GM23338 (cell line): ENCODE measurements around the gene CERT1. TPM values are rescaled to one million over a fixed set of nuclear protein-coding genes. Genes with fewer than 3 reads are reported as not detected.
A peak's percentile ranks its signal among the peaks of the same experiment; 100 is the strongest.
"Not testable (repeated sequence)": the region's sequence is repeated elsewhere in the genome, so short reads cannot be mapped to it uniquely, and the experiment has no call there.

Experiments used
- ATAC-seq: fragments of 200-7000 bp; cut with Tn5 transposase; 3 replicates; pipeline ENCODE4 v1.9.1; 2020
- DNase-seq: peaks from one replicate; pipeline ENCODE4 v3.0.0-alpha.2; 2015; ENCODE audit warnings: low spot score
- H2AFZ ChIP-seq: fragments of 200-600 bp; sonication (generic); 2 replicates; pipeline ENCODE4 v1.8.0; 2016; ENCODE audit warnings: antibody characterized with exemption, mild to moderate bottlenecking, moderate library complexity
- H3F3A ChIP-seq: fragments of 200-600 bp; sonication (generic); replicated peaks from 2 replicates; pipeline ENCODE4 v1.8.0; 2017; ENCODE audit warnings: antibody characterized with exemption, mixed run types, low read depth
- H3K27ac ChIP-seq: fragments of 200-600 bp; sonication (generic); 2 replicates; pipeline ENCODE4 v1.6.1; 2016; ENCODE audit warnings: low read depth
- H3K27me3 ChIP-seq: fragments of 200-600 bp; sonication (generic); 2 replicates; pipeline ENCODE4 v1.8.0; 2016; ENCODE audit warnings: mild to moderate bottlenecking, mixed run types, moderate library complexity; ENCODE audit not compliant: insufficient read depth
- H3K36me3 ChIP-seq: fragments of 200-600 bp; sonication (generic); 2 replicates; pipeline ENCODE4 v1.8.0; 2016; ENCODE audit warnings: mild to moderate bottlenecking; ENCODE audit not compliant: insufficient read depth
- H3K4me1 ChIP-seq: fragments of 200-600 bp; sonication (generic); 2 replicates; pipeline ENCODE4 v1.8.0; 2016; ENCODE audit warnings: mild to moderate bottlenecking, moderate library complexity; ENCODE audit not compliant: insufficient read depth
- H3K4me2 ChIP-seq: fragments of 200-600 bp; sonication (generic); 2 replicates; pipeline ENCODE4 v1.7.1; 2017; ENCODE audit warnings: mixed run types
- H3K4me3 ChIP-seq: fragments of 200-600 bp; sonication (generic); 2 replicates; pipeline ENCODE4 v1.6.1; 2016; ENCODE audit warnings: mixed run types
- H3K79me2 ChIP-seq: fragments of 200-600 bp; sonication (generic); replicated peaks from 2 replicates; pipeline ENCODE4 v1.8.0; 2017; ENCODE audit warnings: mild to moderate bottlenecking; ENCODE audit not compliant: insufficient read depth
- H3K9me2 ChIP-seq: fragments of 200-600 bp; sonication (generic); 2 replicates; pipeline ENCODE4 v1.8.0; 2017; ENCODE audit not compliant: insufficient read depth
- H4K20me1 ChIP-seq: fragments of 200-600 bp; sonication (generic); replicated peaks from 2 replicates; pipeline ENCODE4 v1.8.0; 2017; ENCODE audit warnings: mild to moderate bottlenecking; ENCODE audit not compliant: insufficient read depth
- H3K27ac Mint-ChIP-seq: 2 replicates; pipeline ENCODE4 v1.8.0; 2020; ENCODE audit warnings: inconsistent platforms, mild to moderate bottlenecking, moderate library complexity, mixed read lengths
- H3K27me3 Mint-ChIP-seq: 3 replicates; pipeline ENCODE4 v1.8.0; 2022; ENCODE audit warnings: low read depth, mild to moderate bottlenecking, moderate library complexity, mixed read lengths, inconsistent platforms; ENCODE audit not compliant: insufficient read depth, poor library complexity
- H3K36me3 Mint-ChIP-seq: 3 replicates; pipeline ENCODE4 v1.8.0; 2021; ENCODE audit warnings: low read depth, mild to moderate bottlenecking, inconsistent platforms, moderate library complexity, mixed read lengths
- H3K4me1 Mint-ChIP-seq: 3 replicates; pipeline ENCODE4 v1.8.0; 2020; ENCODE audit warnings: mild to moderate bottlenecking, inconsistent platforms, mixed read lengths
- H3K4me3 Mint-ChIP-seq: 3 replicates; pipeline ENCODE4 v1.8.0; 2021; ENCODE audit warnings: moderate library complexity, mild to moderate bottlenecking, inconsistent platforms, mixed read lengths
- H3K9me3 Mint-ChIP-seq: 3 replicates; pipeline ENCODE4 v1.8.0; 2020; ENCODE audit warnings: moderate library complexity, mild to moderate bottlenecking, inconsistent platforms, mixed read lengths
- CREB1 ChIP-seq: fragments of 250-450 bp; sonication (Bioruptor Pico); IDR thresholded peaks from 2 replicates; pipeline ENCODE4 v1.5.0; 2020; ENCODE audit warnings: low read depth, mild to moderate bottlenecking, moderate library complexity
- EZH2 ChIP-seq: fragments of 200-600 bp; sonication (generic); IDR thresholded peaks from one replicate; pipeline ENCODE4 v1.8.0; 2017; ENCODE audit warnings: antibody characterized with exemption, mild to moderate bottlenecking, low read depth; ENCODE audit not compliant: unreplicated experiment
- EZH2phosphoT487 ChIP-seq: fragments of 200-600 bp; sonication (generic); IDR thresholded peaks from one replicate; pipeline ENCODE4 v1.8.1; 2018; ENCODE audit warnings: antibody characterized with exemption; ENCODE audit not compliant: unreplicated experiment
- JUNB ChIP-seq: IDR thresholded peaks from one replicate; pipeline ENCODE4 v1.6.1; 2016; ENCODE audit warnings: antibody characterized with exemption; ENCODE audit not compliant: unreplicated experiment
- POLR2AphosphoS5 ChIP-seq: IDR thresholded peaks from 2 replicates; pipeline ENCODE4 v1.6.1; 2016; ENCODE audit warnings: antibody characterized with exemption, low read depth
- long read RNA-seq: library from polyadenylated mRNA; unstranded; transcript quantifications from one replicate; pipeline ENCODE4 v2.0.0, GENCODE V29; 2020; ENCODE audit not compliant: unreplicated experiment
- polyA plus RNA-seq: library from polyadenylated mRNA; unstranded; fragments of >200 nt; fragmentation: Nextera tagmentation; extraction: Ambion mirVana; gene quantifications from 2 replicates; pipeline ENCODE4 v1.2.1, GENCODE V29; 2016
- total RNA-seq: library from RNA; depleted of rRNA; stranded (reverse); fragments of >200 nt; shearing (Covaris generic); gene quantifications from 2 replicates; pipeline ENCODE4 v1.2.3, GENCODE V29; 2014; rRNA removed
- TF ChIP-seq, protein P1 (sequence below): IDR thresholded peaks from 2 replicates; pipeline ENCODE4 v1.6.1; 2016; ENCODE audit warnings: antibody characterized with exemption

The CERT1 gene
- total RNA-seq (38.9 and 40.7 TPM in 2 replicates), polyA plus RNA-seq (36.5 and 37.5 TPM in 2 replicates)
- long read RNA-seq, partial matches to known transcripts = 5 of 15 reads
- long read RNA-seq, other reads (novel, unspliced or antisense) = 4 of 15 reads

GRCh38 chr5:75511435-75512382 lies at the start of gene CERT1, which contains the start of gene POLK:
CERT1 (minus strand) TSS chr5:75511629; CDS start chr5:75511207, 422 bp downstream.
POLK (plus strand) TSS chr5:75511891.
- peaks cover 16% of the 10 kb centered on the region for H3K4me1 Mint-ChIP-seq
- H3K79me2 ChIP-seq = peaks cover 51% of the 10 kb centered on the region
- H3K27ac ChIP-seq = no peak within 1 kb of the TSS

DNA sequence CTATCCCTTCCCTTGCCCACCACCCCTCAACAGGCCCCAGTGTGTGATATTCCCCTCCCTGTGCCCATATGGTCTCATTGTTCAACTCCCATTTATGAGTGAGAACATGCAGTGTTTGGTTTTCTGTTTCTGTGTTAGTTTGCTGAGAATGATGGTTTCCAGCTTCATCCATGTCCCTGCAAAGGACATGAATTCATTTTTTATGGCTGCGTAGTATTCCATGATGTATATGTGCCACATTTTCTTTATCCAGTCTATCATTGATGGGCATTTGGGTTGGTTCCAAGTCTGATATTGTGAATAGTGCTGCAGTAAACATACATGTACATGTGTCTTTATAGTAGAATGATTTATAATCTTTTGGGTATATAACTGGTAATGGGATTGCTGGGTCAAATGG lies 49.2 kb upstream of the CERT1 start:
- not testable (repeated sequence) for DNase-seq, H2AFZ ChIP-seq, H3K36me3 ChIP-seq, H3K4me1 ChIP-seq, H3K27ac ChIP-seq, H3F3A ChIP-seq, ATAC-seq, H3K4me3 Mint-ChIP-seq, H3K4me2 ChIP-seq, H4K20me1 ChIP-seq, H3K79me2 ChIP-seq, H3K27me3 Mint-ChIP-seq, H3K4me3 ChIP-seq, H3K27me3 ChIP-seq, H3K4me1 Mint-ChIP-seq, H3K27ac Mint-ChIP-seq, H3K9me2 ChIP-seq
- Mint-ChIP-seq H3K36me3 (peaks cover 29% of the 10 kb centered on the region; the same call in 2 of the 3 replicates), H3K9me3 (peaks cover 23% of the 10 kb centered on the region)

More at GRCh38 chr5:75511435-75512382, at the start of gene CERT1, which contains the start of gene POLK:
- DNase-seq (peak; percentile 99), ATAC-seq (peak; percentile 94)
- peaks cover 19% of the 10 kb centered on the region for H3K27me3 Mint-ChIP-seq
- H3K4me1 ChIP-seq = peaks cover 15% of the 10 kb centered on the region; the same call in 1 of the 2 replicates
- H3K9me3 Mint-ChIP-seq = no peaks in the 10 kb centered on the region; the same call in 2 of the 3 replicates
- no peaks in the 10 kb centered on the region for H3K9me2 ChIP-seq
- no peaks in the 10 kb centered on the region for H3K36me3 ChIP-seq
- H3K36me3 Mint-ChIP-seq = peaks cover 2% of the 10 kb centered on the region; the same call in 2 of the 3 replicates
- H4K20me1 ChIP-seq = no peaks in the 10 kb centered on the region; the same call in 1 of the 2 replicates
- TF ChIP-seq EZH2phosphoT487 = no peak
- no peak for TF ChIP-seq EZH2
- TF ChIP-seq JUNB = no peak
- peak; percentile 74 for TF ChIP-seq POLR2AphosphoS5
- TF ChIP-seq, protein P1, sequence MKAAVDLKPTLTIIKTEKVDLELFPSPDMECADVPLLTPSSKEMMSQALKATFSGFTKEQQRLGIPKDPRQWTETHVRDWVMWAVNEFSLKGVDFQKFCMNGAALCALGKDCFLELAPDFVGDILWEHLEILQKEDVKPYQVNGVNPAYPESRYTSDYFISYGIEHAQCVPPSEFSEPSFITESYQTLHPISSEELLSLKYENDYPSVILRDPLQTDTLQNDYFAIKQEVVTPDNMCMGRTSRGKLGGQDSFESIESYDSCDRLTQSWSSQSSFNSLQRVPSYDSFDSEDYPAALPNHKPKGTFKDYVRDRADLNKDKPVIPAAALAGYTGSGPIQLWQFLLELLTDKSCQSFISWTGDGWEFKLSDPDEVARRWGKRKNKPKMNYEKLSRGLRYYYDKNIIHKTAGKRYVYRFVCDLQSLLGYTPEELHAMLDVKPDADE = peak; percentile 93
- peak; percentile 79 for TF ChIP-seq CREB1 (CRISPR knock-in tag)
- H3K4me2 ChIP-seq = peak within 1 kb of the TSS; percentile 93
- H2AFZ ChIP-seq = peak within 1 kb of the TSS; percentile 77
- H3K27ac Mint-ChIP-seq = peak within 1 kb of the TSS; percentile 84
- no peaks in the 10 kb centered on the region for H3K27me3 ChIP-seq
- H3F3A ChIP-seq = no peaks in the 10 kb centered on the region
- H3K4me3 ChIP-seq = peak within 1 kb of the TSS; percentile 62
- H3K4me3 Mint-ChIP-seq = peak within 1 kb of the TSS; percentile 94
